WTC11 (cell line): ENCODE results near the gene FBXW4. TPM values are rescaled to one million over a fixed set of nuclear protein-coding genes. Genes with fewer than 3 reads are reported as not detected.

Experiments
- ATAC-seq: fragments of 200-7000 bp; cut with Tn5 transposase; 2 replicates; pipeline ENCODE4 v1.10.0; 2021; ENCODE audit warnings: mild to moderate bottlenecking, moderate library complexity
- CTCF ChIA-PET: fragments of 300-600 bp; sonication (Branson Sonifier 250); formaldehyde crosslinking; loops from one replicate; lab custom pipeline; 2021; ENCODE audit warnings: antibody characterized with exemption; lab: Charles Lee
- POLR2A ChIA-PET: fragments of 350-600 bp; sonication (Branson Sonifier 250); formaldehyde crosslinking; loops from one replicate; lab custom pipeline; 2021; ENCODE audit warnings: antibody characterized with exemption; lab: Charles Lee
- DNase-seq: peaks from one replicate; pipeline ENCODE4 v3.0.0; 2021; ENCODE audit warnings: low spot score
- H3K27ac Mint-ChIP-seq: 2 replicates; pipeline ENCODE4 v1.8.0; 2021; ENCODE audit warnings: mixed read lengths
- H3K27me3 Mint-ChIP-seq: 2 replicates; pipeline ENCODE4 v1.8.0; 2021; ENCODE audit warnings: low read depth, mild to moderate bottlenecking, moderate library complexity, mixed read lengths
- H3K36me3 Mint-ChIP-seq: 2 replicates; pipeline ENCODE4 v1.8.0; 2021; ENCODE audit warnings: mixed read lengths
- H3K4me1 Mint-ChIP-seq: 2 replicates; pipeline ENCODE4 v1.8.0; 2022; ENCODE audit warnings: mixed read lengths
- H3K4me3 Mint-ChIP-seq: 2 replicates; pipeline ENCODE4 v1.8.0; 2021; ENCODE audit warnings: mild to moderate bottlenecking, moderate library complexity, mixed read lengths
- H3K9me3 Mint-ChIP-seq: 2 replicates; pipeline ENCODE4 v1.8.0; 2021; ENCODE audit warnings: mixed read lengths
- CREB1 ChIP-seq: sonication (generic); formaldehyde crosslinking; IDR thresholded peaks from 2 replicates; pipeline ENCODE4 v1.8.0; 2023; ENCODE audit warnings: mild to moderate bottlenecking, missing genetic modification reagents
- EMX1 ChIP-seq: fragments of 250-450 bp; sonication (Bioruptor Pico); IDR thresholded peaks from 2 replicates; pipeline ENCODE4 v1.8.0; 2021; ENCODE audit warnings: mild to moderate bottlenecking
- ESRRA ChIP-seq: sonication (generic); formaldehyde crosslinking; IDR thresholded peaks from 2 replicates; pipeline ENCODE4 v1.8.1; 2022; ENCODE audit warnings: mild to moderate bottlenecking, missing genetic modification reagents, borderline replicate concordance
- NFYB ChIP-seq: sonication (generic); formaldehyde crosslinking; conservative IDR thresholded peaks from 2 replicates; pipeline ENCODE4 v1.8.0; 2022; ENCODE audit warnings: low read depth, missing genetic modification reagents
- NR1H2 ChIP-seq: sonication (generic); formaldehyde crosslinking; IDR thresholded peaks from 2 replicates; pipeline ENCODE4 v1.9.0; 2021; ENCODE audit warnings: mild to moderate bottlenecking, moderate library complexity, missing genetic modification reagents
- NR3C1 ChIP-seq: sonication (generic); formaldehyde crosslinking; conservative IDR thresholded peaks from 2 replicates; pipeline ENCODE4 v1.8.1; 2023; ENCODE audit warnings: low read depth, mild to moderate bottlenecking, missing genetic modification reagents
- PRRX2 ChIP-seq: fragments of 250-450 bp; sonication (Bioruptor Pico); IDR thresholded peaks from 2 replicates; pipeline ENCODE4 v1.8.0; 2021; ENCODE audit warnings: mild to moderate bottlenecking
- RORB ChIP-seq: fragments of 250-450 bp; sonication (Bioruptor Pico); IDR thresholded peaks from 2 replicates; pipeline ENCODE4 v1.9.0; 2021; ENCODE audit warnings: mild to moderate bottlenecking
- SOX15 ChIP-seq: fragments of 250-450 bp; sonication (Bioruptor Pico); IDR thresholded peaks from 2 replicates; pipeline ENCODE4 v1.9.0; 2021; ENCODE audit warnings: mild to moderate bottlenecking
- TEAD1 ChIP-seq: sonication (generic); formaldehyde crosslinking; IDR thresholded peaks from 2 replicates; pipeline ENCODE4 v1.8.0; 2022; ENCODE audit warnings: mild to moderate bottlenecking, missing genetic modification reagents
- TEAD4 ChIP-seq: sonication (generic); formaldehyde crosslinking; IDR thresholded peaks from 2 replicates; pipeline ENCODE4 v1.8.0; 2022; ENCODE audit warnings: mild to moderate bottlenecking, missing genetic modification reagents
- ZNF396 ChIP-seq: fragments of 250-450 bp; sonication (Bioruptor Pico); IDR thresholded peaks from 2 replicates; pipeline ENCODE4 v1.8.0; 2021; ENCODE audit warnings: mild to moderate bottlenecking, moderate library complexity, borderline replicate concordance
- ZNF416 ChIP-seq: fragments of 250-450 bp; sonication (Bioruptor Pico); IDR thresholded peaks from 2 replicates; pipeline ENCODE4 v1.9.0; 2021; ENCODE audit warnings: mild to moderate bottlenecking, inconsistent platforms
- total RNA-seq: library from RNA; stranded (reverse); gene quantifications from 3 replicates; pipeline ENCODE4 v1.2.3, GENCODE V29; 2021
- TF ChIP-seq, protein P1 (sequence below): sonication (generic); formaldehyde crosslinking; IDR thresholded peaks from 2 replicates; pipeline ENCODE4 v1.8.1; 2022; ENCODE audit warnings: low read depth, missing genetic modification reagents, borderline replicate concordance
- TF ChIP-seq, protein P2 (sequence below): sonication (generic); formaldehyde crosslinking; IDR thresholded peaks from 2 replicates; pipeline ENCODE4 v1.8.1; 2022; ENCODE audit warnings: low read depth, mild to moderate bottlenecking, moderate library complexity, missing genetic modification reagents, borderline replicate concordance
- TF ChIP-seq, protein P3 (sequence below): fragments of 250-450 bp; sonication (Bioruptor Pico); IDR thresholded peaks from 2 replicates; pipeline ENCODE4 v1.9.0; 2021; ENCODE audit warnings: mild to moderate bottlenecking
- TF ChIP-seq, protein P4 (sequence below): fragments of 250-450 bp; sonication (Bioruptor Pico); IDR thresholded peaks from 2 replicates; pipeline ENCODE4 v1.9.0; 2021; ENCODE audit warnings: moderate library complexity, mild to moderate bottlenecking, inconsistent platforms, borderline replicate concordance
- TF ChIP-seq, protein P5 (sequence below): sonication (generic); formaldehyde crosslinking; IDR thresholded peaks from 2 replicates; pipeline ENCODE4 v1.8.0; 2022; ENCODE audit warnings: mild to moderate bottlenecking, missing genetic modification reagents

Gene FBXW4
- total RNA-seq, 1 experiment from 2014 or later, result 45.3 TPM

DNA sequence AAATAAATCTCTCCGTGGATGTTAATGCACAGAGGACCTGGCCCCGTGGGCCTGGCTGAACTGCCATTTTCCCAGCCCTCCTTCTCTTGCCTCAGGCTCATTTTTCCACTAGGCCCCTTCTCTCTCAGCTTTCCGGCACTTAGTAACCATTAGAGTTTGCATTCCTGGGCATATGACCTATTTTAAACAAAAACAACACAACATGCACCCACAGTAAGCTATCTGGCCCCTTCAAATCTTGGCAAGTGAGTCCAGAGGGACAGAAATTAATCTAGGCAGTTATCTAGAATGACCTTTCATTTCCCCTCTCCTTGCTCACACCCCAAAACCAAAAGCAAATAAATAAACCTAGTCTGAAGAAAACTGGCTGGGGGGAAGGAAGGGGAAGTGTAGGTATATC lies 11.7 kb downstream of the FBXW4 start (continued):
- TF ChIP-seq, protein P1, sequence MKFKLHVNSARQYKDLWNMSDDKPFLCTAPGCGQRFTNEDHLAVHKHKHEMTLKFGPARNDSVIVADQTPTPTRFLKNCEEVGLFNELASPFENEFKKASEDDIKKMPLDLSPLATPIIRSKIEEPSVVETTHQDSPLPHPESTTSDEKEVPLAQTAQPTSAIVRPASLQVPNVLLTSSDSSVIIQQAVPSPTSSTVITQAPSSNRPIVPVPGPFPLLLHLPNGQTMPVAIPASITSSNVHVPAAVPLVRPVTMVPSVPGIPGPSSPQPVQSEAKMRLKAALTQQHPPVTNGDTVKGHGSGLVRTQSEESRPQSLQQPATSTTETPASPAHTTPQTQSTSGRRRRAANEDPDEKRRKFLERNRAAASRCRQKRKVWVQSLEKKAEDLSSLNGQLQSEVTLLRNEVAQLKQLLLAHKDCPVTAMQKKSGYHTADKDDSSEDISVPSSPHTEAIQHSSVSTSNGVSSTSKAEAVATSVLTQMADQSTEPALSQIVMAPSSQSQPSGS (CRISPR knock-in tag), result no peak
- TF ChIP-seq, protein P2, sequence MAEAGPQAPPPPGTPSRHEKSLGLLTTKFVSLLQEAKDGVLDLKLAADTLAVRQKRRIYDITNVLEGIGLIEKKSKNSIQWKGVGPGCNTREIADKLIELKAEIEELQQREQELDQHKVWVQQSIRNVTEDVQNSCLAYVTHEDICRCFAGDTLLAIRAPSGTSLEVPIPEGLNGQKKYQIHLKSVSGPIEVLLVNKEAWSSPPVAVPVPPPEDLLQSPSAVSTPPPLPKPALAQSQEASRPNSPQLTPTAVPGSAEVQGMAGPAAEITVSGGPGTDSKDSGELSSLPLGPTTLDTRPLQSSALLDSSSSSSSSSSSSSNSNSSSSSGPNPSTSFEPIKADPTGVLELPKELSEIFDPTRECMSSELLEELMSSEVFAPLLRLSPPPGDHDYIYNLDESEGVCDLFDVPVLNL, result no peak
- TF ChIP-seq NR1H2 (CRISPR knock-in tag) (no peak), TEAD4 (CRISPR knock-in tag) (no peak), TEAD1 (CRISPR knock-in tag) (no peak), NFYB (no peak), SOX15 (CRISPR knock-in tag) (no peak), NR3C1 (CRISPR knock-in tag) (no peak)
- TF ChIP-seq, protein P3, sequence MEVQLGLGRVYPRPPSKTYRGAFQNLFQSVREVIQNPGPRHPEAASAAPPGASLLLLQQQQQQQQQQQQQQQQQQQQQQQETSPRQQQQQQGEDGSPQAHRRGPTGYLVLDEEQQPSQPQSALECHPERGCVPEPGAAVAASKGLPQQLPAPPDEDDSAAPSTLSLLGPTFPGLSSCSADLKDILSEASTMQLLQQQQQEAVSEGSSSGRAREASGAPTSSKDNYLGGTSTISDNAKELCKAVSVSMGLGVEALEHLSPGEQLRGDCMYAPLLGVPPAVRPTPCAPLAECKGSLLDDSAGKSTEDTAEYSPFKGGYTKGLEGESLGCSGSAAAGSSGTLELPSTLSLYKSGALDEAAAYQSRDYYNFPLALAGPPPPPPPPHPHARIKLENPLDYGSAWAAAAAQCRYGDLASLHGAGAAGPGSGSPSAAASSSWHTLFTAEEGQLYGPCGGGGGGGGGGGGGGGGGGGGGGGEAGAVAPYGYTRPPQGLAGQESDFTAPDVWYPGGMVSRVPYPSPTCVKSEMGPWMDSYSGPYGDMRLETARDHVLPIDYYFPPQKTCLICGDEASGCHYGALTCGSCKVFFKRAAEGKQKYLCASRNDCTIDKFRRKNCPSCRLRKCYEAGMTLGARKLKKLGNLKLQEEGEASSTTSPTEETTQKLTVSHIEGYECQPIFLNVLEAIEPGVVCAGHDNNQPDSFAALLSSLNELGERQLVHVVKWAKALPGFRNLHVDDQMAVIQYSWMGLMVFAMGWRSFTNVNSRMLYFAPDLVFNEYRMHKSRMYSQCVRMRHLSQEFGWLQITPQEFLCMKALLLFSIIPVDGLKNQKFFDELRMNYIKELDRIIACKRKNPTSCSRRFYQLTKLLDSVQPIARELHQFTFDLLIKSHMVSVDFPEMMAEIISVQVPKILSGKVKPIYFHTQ (CRISPR knock-in tag), result no peak

DNA sequence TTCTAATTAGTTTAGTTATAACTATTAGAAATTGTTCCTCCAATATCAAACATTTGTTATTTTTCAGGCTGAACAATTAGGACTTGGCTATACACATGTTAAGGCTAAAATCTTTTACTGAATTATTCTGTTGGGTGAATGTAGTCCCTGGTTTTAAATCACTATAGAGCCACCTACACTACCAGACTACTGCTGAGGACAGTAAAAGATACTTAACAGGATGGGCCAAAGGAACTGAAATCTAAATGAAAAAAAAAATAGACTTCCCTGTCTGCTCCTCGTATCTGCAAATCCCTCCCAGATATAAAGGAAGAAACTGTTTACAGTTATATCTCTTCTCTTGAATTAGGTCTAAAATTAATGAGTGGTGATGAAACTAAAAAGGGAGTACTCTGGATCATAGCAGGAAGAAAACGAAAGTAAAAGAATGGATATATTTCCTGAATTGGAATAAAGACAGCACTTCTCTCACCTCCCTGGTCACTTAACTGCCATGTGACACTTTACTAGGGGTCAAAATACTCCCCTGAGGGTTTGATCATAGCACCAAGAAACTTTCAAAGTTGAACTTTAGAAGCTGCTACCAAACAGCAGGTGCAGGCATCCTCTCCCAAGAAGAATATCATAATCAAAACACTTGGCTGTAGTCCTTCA lies 12.7 kb downstream of the FBXW4 start:
- TF ChIP-seq ESRRA (CRISPR knock-in tag) (no peak), ZNF396 (CRISPR knock-in tag) (no peak), ZNF416 (no peak), EMX1 (no peak)
- TF ChIP-seq, protein P4, sequence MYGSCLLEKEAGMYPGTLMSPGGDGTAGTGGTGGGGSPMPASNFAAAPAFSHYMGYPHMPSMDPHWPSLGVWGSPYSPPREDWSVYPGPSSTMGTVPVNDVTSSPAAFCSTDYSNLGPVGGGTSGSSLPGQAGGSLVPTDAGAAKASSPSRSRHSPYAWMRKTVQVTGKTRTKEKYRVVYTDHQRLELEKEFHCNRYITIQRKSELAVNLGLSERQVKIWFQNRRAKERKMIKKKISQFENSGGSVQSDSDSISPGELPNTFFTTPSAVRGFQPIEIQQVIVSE (CRISPR knock-in tag), result no peak
- Mint-ChIP-seq H3K4me3 (no peak overlapping the region), H3K27me3 (no peaks in the 10 kb centered on the region), H3K9me3 (peaks cover 6% of the 10 kb centered on the region), H3K27ac (peak overlapping the region; percentile 23; the same call in 1 of the 2 replicates), H3K4me1 (peaks cover 22% of the 10 kb centered on the region), H3K36me3 (peaks cover 3% of the 10 kb centered on the region)
- ChIA-PET POLR2A (no interaction called here), CTCF (interaction anchor here (1.4 to 2.5 kb wide), 2 partner anchors 67 to 80 kb away, joined by 3 to 6 read pairs; no protein-coding TSS in a partner anchor)
- DNase-seq (no peak), ATAC-seq (no peak)

DNA sequence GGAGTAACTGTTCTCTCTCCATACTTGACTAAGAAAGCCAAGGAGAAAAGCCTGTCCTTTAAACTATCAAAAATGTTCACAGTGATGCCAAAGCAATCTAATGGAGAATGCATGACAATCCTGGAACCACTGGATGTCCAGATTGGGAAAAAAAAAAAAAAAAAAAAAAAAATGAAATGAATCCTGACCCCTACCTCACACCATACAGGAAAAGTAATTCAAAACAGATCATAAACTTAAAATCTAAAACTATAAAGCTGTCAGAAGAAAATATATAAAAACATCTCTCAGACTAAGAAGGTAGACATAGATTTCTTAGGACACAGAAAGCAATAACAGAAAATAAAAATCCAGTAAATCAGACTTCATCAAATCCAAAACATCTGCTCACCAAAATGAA lies 18.4 kb downstream of the FBXW4 start:
- DNase-seq (no peak), ATAC-seq (no peak)
- Mint-ChIP-seq H3K4me3 (no peak overlapping the region), H3K27ac (no peak overlapping the region), H3K9me3 (peaks cover 19% of the 10 kb centered on the region), H3K27me3 (no peaks in the 10 kb centered on the region), H3K36me3 (peaks cover 38% of the 10 kb centered on the region), H3K4me1 (no peaks in the 10 kb centered on the region)
- CTCF ChIA-PET, result no interaction called here
- TF ChIP-seq, protein P5, sequence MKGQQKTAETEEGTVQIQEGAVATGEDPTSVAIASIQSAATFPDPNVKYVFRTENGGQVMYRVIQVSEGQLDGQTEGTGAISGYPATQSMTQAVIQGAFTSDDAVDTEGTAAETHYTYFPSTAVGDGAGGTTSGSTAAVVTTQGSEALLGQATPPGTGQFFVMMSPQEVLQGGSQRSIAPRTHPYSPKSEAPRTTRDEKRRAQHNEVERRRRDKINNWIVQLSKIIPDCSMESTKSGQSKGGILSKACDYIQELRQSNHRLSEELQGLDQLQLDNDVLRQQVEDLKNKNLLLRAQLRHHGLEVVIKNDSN, result no peak
- no peak for TF ChIP-seq CREB1 (CRISPR knock-in tag)
- no peak for TF ChIP-seq PRRX2 (CRISPR knock-in tag)
- TF ChIP-seq RORB (CRISPR knock-in tag), result no peak
- POLR2A ChIA-PET, result no interaction called here
